RPMI8226 (cell line): ENCODE measurements around the gene BSN.

Experiments
- DNase-seq: peaks from one replicate; pipeline ENCODE4 v3.0.0-alpha.2; 2015

Gene BSN, protein sequence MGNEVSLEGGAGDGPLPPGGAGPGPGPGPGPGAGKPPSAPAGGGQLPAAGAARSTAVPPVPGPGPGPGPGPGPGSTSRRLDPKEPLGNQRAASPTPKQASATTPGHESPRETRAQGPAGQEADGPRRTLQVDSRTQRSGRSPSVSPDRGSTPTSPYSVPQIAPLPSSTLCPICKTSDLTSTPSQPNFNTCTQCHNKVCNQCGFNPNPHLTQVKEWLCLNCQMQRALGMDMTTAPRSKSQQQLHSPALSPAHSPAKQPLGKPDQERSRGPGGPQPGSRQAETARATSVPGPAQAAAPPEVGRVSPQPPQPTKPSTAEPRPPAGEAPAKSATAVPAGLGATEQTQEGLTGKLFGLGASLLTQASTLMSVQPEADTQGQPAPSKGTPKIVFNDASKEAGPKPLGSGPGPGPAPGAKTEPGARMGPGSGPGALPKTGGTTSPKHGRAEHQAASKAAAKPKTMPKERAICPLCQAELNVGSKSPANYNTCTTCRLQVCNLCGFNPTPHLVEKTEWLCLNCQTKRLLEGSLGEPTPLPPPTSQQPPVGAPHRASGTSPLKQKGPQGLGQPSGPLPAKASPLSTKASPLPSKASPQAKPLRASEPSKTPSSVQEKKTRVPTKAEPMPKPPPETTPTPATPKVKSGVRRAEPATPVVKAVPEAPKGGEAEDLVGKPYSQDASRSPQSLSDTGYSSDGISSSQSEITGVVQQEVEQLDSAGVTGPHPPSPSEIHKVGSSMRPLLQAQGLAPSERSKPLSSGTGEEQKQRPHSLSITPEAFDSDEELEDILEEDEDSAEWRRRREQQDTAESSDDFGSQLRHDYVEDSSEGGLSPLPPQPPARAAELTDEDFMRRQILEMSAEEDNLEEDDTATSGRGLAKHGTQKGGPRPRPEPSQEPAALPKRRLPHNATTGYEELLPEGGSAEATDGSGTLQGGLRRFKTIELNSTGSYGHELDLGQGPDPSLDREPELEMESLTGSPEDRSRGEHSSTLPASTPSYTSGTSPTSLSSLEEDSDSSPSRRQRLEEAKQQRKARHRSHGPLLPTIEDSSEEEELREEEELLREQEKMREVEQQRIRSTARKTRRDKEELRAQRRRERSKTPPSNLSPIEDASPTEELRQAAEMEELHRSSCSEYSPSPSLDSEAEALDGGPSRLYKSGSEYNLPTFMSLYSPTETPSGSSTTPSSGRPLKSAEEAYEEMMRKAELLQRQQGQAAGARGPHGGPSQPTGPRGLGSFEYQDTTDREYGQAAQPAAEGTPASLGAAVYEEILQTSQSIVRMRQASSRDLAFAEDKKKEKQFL (N-terminal part only)

DNA sequence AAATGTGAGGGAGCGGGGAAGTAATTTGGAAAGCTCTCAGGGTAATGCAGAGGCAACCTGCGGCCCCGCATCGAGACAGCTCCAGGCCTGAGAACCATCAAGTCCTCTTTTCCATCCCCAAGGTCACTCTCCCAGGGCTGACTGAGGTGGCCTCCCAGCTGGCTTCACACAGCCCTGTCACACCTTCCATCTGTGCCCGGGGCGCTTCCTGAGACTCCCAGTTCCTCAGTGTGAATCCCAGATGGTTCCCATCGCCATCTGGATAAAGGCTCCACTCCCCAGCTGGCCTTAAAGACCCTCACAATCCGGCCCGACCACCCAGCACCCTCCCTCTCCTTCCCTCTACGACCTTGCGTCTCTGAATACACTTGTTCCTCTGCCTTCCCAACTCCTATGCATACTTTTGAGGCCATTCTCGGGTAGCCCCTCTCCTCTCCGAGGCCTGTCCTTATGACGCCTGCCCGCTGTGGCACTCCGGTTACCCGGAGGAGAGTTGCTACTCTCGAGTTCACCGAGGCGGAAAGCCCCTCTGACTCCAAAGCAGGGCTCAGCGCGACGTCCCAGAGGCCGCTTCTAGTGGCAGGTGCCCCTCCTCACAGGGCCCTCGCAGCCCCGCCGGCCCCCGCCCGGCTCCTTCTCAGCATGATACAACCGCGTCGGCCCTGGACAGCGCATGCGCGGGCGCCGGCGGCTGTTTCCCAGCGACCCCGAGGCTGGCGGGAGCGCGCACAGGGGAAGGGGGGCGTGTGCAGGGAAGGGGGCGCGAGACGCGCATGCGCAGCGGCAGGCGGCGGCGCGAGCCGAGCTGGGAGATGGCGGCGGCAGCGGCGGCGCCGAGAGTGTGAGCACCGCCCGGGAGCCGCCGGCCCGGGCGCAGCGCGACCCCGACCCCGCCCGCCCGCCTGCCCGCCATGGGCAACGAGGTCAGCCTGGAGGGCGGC lies at the start of gene BSN:
BSN (plus strand) TSS at position 786 of the 941 bp plus-strand sequence; CDS start at position 912, 126 bp downstream.
- peak; percentile 65 for DNase-seq

DNA sequence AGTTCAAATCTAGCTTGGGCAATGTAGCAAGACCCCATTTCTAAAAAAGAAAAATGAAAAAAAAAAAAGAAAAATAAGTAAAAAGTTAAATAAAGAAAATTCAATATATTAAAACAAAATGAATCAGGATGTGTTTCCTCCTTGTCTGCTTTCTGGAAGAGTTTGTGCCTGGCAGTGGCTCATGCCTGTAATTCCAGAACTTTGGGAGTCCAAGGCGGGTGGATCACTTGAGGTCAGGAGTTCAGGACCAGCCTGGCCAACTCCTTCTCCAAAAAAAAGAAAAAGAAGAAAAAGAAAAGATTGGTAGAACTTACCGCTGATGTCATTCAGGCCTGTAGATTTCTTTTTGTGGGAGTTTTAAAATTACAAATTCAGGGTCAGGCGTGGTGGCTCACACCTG lies 47.4 kb upstream of the BSN start:
- no peak for DNase-seq

DNA sequence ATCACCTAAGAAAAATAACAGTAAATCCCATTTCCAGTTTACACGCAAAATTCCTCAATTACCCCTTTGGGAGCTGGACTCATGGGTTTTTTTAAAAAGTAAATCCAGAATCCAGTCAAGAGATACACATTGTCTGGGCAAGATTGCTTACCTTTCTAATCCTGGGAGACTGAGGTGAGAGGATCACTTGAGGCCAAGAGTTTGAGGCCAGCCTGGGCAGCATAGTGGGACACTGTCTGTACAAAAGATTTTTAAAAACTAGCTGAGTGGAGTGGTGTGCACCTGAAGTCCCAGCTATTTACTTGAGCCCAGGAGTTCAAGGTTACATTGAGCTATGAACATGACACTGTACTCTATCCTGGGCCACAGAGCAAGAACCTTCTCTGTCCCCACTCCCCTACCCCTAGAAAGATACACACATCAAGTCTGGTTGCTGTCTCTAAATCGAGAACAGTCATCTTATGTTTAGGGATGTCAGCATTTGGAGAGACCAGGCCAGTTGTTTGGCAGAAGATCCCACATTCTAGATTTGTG lies 45.2 kb upstream of the BSN start:
- no peak for DNase-seq

DNA sequence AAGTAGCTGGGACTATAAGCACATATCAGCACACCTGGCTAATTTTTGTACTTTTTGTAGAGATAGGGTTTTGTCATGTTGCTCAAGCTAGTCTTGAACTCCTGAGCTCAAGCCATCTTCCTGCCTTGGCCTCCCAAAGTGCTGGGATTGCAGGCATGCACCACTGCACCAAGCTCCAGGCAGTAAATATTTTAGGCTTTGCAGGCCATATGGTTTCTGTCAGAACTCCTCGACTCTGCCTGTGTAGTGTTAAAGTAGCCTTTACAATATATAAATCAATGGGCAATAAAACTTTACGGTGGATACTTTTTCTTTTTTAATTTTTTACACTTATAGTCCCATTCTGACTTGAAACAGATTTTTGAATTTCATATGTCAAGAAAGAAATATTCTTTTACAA lies 42.6 kb upstream of the BSN start:
- DNase-seq, result no peak

DNA sequence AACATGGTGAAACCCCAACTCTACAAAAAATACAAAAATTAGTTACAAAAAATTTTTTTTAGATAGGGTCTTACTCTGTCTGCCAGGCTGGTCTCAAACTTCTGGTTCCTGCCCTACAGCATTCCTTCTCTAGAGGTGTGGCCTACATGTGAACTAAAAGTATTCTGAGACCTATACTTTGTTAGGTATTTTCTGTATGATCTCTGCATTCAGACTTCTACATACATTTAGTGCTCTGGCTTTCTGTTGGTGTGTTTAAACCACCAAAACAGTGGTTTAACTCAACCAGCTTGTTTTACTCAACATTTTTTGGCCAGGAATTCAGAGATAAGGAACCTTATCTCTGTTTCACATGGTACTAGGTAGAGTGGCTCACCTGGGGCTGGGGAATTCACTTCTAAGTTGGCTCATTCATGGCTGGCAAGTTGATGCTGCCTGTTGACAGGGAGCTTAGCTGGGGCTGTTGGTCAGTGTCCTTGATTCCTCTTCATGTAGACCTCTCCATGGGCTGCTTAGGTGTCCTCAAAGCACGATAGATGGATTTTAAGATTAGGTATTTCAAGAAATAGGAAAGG lies 41.4 kb upstream of the BSN start:
- DNase-seq, result no peak

DNA sequence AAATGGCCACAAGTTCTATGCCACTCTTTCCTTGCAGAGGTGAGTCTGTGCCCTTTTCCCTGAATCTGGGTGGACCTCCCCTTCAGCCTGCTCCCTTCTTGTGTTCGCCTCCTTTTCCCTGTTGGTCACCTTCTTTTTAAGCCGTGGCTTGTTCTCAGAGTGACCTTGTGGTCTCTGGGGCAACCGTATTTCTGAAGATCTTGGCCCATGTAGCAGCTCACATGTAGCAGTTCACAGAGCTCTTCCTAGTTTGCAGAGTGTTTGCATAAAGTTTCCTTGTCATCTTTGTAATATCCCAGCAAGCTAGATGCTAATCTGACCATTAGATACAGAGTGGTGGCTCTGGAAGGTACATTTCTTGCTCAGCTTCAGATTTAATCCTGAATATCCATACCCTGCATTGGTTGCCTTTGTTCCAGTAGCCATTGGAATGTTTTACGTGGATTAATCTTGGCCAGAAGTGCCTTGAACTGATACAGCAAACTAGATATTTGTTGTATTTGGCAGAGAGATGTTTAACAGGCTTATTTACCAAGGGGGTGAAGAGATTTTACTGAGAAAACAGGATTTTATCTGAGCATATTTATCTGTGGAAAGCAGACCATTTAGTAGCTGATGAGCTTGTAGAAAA lies 40.7 kb upstream of the BSN start:
- no peak for DNase-seq

DNA sequence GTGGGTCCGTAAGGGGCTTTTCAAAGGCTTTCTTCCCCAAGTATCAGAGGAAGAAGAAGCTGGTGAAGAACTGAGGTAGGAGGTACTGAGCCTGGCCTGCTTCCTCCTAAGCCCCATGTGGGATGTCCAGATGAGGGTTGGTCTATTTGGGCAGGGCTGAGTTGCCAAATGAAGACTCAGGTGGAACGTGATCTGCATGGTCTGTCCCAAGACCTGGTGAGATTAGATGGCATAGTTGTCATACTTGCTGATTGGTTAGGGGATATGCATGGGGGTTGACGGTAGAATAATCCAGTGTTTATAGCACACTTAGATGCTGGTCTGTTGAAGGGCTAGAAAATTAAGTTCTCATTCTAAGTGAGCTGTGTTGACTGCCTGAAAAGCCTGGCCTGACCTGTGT lies 36.3 kb upstream of the BSN start:
- no peak for DNase-seq

DNA sequence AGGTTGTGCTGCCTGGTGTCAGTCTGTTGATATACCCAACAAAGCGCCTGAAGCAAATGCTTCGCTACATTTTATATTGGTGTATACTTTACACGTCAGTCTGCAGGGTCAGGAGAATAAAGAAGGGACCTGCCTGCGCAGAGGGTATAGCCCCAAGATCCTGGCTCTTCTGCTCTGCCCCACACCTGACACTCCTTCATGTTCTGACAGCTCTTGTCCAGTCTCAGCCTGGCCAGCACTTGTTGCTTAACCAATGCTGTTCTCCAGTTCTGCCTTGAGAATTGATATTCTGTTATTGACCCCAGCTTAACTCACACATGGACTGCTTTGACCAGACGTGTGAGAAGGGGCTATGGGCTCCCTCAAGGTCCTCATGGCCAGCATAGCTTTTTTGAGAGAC lies 35.8 kb upstream of the BSN start:
- no peak for DNase-seq

DNA sequence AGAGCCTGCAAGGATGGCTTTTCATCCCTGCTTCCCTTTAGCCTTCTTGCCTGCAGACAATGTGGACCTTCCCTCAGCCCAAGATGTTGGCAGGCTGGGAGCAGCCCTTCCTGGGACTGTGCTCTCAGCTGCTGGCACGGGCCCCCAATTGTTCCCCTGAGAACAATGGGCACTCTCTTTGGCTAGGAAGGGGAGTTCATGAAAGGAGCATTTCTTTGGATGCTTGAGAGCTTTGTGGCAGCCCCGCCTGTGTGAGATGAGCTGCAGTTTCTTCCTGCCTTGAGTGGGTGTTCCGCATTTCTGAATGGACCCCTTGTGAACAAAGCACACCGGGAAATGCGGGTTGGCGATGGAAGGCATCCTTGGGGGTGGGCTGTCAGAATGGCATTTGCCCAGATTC lies 35.0 kb upstream of the BSN start:
- no peak for DNase-seq

DNA sequence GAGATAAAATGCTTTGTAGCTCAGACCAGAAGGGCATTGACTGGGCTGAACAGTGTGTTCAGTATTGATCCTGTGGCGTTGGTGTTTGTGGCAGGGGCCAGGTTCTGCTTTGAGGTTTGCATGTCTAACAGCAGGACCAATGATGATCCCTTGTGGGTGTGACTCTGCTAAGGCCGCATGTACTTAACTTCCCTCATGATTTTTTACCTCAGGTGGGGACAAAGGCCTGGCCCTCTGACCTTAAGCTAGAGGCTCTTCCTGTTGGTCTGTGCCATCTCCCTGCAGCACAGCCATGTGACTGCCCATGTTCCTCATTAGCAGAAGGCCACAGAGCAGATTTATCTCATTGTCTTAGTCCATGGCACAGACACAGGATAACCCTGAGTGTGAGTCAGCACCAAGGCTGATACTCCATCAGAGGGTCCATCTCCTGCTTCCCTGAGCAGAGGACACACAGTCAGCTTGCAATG lies 34.3 kb upstream of the BSN start:
- DNase-seq, result no peak

DNA sequence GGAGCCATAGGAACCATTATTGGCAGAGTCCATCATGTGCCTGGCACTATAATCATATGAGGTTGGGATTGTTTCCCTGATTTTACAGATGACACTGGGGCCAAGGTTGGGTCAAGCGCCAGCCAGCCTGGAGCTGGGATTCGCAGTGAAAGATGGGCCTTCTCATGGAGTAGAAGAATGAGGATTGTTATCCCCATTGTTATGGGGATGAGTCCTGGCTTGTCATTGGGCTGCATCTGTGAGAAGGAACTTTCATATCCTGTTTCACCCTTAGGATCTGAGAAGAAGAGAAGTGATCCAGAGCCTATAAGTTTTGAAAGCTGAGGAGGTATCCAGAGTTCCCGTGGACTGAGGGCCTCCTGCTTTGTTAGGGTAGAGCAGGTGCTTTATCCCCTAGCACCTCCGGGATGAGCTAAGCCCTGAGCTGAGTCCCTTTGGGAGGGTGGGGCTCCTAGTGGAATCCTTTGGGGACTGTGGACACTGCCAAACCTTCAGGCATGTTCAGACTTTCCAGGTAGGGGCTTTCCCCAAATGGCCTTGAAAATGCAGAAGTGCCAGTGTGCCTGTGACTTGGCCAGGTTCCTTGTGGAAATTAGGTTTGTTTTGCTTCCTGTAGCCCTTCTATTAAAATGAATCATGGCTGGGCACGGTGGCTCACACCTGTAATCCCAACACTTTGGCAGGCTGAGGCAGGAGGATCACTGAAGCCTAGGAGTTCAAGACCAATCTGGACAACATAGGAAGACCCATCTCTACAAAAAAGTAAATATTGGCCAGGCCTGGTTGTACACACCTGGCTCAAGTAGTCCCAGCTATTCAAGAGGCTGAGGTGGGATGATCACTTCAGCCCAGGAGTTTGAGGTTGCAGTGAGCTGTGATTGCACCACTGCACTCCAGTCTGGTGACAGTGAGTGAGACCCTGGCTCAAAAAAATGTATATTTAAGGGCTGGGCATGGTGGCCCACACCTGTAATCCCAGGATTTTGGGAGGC lies 30.2 kb upstream of the BSN start:
- peak; percentile 14 for DNase-seq

DNA sequence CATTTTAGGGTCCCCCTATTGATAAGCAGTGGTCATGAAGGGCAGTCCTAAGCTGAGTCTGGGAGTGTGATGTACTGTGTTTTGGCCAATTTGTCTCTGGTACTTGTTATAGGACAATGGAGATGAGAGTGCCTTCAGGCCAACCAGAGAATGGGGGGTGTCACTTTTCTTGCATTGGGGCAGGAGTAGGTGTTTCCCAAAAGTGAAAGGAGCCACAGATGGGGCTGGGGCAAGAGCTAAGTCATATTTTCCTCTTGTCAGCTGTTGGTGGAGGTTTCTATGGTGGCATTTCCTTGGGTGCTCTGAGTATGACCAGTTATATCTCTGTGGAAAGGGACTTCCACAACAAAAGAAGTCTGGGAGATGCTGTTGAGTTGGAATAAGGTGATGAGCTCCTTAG lies 24.7 kb upstream of the BSN start:
- DNase-seq, result no peak

DNA sequence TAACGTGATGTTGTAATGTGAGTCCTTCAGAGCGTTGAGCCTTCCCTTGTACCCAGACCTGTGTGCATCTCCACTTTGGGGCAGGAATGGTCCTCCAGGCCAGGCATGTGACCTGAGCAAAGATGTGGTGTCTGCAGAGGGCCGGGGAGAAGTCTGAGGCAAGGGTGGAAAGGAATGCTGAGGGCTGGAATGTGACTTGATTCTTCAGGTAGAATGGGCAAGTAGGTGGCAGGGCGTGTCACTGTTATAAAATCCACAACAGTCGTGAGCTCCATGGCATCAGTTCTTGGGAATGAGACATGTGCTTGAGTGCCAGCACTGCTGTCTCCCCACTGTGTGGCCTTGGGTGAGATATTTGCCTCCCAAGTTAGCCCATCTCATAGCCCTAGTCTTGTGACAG lies 24.0 kb upstream of the BSN start:
- DNase-seq, result no peak

DNA sequence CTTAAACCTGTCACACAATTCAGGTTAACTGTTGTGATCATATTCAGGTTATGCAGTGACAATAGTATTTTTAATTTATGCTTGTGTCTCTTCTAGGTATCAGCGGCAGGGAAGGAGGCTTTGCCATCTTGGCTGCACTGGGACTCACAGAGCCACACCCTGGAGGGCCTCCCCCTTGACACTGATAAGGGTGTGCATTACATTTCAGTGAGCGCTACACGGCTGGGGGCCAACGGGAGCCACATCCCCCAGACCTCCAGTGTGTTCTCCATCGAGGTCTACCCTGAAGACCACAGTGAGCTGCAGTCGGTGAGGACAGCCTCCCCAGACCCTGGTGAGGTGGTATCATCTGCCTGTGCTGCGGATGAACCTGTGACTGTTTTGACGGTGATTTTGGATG lies 23.6 kb upstream of the BSN start:
- no peak for DNase-seq

DNA sequence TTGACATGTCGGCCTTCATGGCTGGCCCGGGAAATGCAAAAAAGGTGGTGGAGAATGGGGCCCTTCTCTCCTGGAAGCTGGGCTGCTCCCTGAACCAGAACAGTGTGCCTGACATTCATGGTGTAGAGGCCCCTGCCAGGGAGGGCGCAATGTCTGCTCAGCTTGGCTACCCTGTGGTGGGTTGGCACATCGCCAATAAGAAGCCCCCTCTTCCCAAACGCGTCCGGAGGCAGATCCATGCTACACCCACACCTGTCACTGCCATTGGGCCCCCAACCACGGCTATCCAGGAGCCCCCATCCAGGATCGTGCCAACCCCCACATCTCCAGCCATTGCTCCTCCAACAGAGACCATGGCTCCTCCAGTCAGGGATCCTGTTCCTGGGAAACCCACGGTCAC lies 23.1 kb upstream of the BSN start:
- no peak for DNase-seq

DNA sequence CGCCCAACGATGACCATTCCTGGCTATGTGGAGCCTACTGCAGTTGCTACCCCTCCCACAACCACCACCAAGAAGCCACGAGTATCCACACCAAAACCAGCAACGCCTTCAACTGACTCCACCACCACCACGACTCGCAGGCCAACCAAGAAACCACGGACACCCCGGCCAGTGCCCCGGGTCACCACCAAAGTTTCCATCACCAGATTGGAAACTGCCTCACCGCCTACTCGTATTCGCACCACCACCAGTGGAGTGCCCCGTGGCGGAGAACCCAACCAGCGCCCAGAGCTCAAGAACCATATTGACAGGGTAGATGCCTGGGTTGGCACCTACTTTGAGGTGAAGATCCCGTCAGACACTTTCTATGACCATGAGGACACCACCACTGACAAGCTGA lies 22.6 kb upstream of the BSN start:
- DNase-seq, result no peak

DNA sequence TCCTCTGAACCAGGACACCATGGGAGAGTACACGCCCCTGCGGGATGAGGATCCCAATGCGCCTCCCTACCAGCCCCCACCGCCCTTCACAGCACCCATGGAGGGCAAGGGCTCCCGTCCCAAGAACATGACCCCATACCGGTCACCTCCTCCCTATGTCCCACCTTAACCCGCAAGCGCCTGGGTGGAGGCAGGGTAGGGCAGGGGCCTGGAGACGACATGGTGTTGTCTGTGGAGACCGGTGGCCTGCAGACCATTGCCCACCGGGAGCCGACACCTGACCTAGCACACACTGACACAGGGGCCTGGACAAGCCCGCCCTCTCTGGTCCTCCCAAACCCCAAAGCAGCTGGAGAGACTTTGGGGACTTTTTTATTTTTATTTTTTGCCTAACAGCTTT lies 21.2 kb upstream of the BSN start:
- no peak for DNase-seq

DNA sequence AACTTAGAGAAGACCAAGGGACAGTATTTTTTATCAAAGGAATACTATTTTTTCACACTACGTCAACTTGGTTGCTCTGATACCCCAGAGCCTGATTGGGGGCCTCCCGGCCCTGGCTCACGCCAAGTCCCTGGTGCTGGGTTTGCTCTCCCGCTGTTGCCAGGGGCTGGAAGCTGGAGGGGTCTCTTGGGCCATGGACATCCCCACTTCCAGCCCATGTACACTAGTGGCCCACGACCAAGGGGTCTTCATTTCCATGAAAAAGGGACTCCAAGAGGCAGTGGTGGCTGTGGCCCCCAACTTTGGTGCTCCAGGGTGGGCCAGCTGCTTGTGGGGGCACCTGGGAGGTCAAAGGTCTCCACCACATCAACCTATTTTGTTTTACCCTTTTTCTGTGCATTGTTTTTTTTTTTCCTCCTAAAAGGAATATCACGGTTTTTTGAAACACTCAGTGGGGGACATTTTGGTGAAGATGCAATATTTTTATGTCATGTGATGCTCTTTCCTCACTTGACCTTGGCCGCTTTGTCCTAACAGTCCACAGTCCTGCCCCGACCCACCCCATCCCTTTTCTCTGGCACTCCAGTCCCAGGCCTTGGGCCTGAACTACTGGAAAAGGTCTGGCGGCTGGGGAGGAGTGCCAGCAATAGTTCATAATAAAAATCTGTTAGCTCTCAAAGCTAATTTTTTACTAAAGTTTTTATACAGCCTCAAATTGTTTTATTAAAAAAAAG lies 20.3 kb upstream of the BSN start:
- DNase-seq, result no peak
